C4-2B (cell line): ENCODE data around the gene GCSH.

Experiments used
- CTCF ChIP-seq: fragments of 450-650 bp; conservative IDR thresholded peaks from 2 replicates; pipeline ENCODE4 v1.5.1; 2017; ENCODE audit warnings: mild to moderate bottlenecking
- ZFX ChIP-seq: fragments of 450-650 bp; IDR thresholded peaks from 2 replicates; pipeline ENCODE4 v1.6.1; 2017

- TF ChIP-seq CTCF (no peak), ZFX (no peak)
Measured at GRCh38 chr16:81121474-81121990, 25.3 kb upstream of the GCSH start.
